Fibroblast of pulmonary artery (primary cell): ENCODE data around the gene ESYT3.

Experiments
- DNase-seq: peaks from one replicate; pipeline ENCODE4 v3.0.0-alpha.2; 2010; ENCODE audit warnings: low read depth
- H3K4me3 ChIP-seq: replicated peaks from 2 replicates; pipeline ENCODE4 v1.5.1; 2011; ENCODE audit warnings: low read depth, mild to moderate bottlenecking, control low read depth, low read length, moderate library complexity
- TF ChIP-seq, protein P1 (sequence below): IDR thresholded peaks from 2 replicates; pipeline ENCODE4 v1.5.1; 2011; ENCODE audit warnings: mild to moderate bottlenecking, control low read depth, low read length, inconsistent platforms; ENCODE audit errors: missing control alignments

The ESYT3 gene

DNA sequence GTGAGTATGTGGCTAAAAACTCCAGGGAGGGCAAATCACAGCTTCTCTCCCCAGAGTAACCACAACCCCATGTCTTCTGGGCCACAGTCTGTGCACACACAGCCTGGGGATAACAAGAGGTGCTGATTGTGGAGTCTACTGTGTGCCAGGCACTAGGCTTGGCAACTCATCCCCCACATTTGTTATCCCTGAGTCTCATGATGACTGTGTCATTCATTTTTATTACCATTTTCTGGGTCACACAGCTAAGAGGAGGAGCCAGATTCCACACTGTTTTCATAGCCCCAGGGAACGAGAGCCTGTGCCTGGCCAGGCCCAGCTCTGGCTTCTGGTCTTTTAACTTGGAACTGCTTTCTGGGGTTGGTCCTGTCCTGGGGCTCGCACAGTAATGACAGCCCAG is 34.5 kb downstream of the ESYT3 start:
- no peak for DNase-seq
- TF ChIP-seq, protein P1, sequence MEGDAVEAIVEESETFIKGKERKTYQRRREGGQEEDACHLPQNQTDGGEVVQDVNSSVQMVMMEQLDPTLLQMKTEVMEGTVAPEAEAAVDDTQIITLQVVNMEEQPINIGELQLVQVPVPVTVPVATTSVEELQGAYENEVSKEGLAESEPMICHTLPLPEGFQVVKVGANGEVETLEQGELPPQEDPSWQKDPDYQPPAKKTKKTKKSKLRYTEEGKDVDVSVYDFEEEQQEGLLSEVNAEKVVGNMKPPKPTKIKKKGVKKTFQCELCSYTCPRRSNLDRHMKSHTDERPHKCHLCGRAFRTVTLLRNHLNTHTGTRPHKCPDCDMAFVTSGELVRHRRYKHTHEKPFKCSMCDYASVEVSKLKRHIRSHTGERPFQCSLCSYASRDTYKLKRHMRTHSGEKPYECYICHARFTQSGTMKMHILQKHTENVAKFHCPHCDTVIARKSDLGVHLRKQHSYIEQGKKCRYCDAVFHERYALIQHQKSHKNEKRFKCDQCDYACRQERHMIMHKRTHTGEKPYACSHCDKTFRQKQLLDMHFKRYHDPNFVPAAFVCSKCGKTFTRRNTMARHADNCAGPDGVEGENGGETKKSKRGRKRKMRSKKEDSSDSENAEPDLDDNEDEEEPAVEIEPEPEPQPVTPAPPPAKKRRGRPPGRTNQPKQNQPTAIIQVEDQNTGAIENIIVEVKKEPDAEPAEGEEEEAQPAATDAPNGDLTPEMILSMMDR = no peak
- no peak overlapping the region for H3K4me3 ChIP-seq

DNA sequence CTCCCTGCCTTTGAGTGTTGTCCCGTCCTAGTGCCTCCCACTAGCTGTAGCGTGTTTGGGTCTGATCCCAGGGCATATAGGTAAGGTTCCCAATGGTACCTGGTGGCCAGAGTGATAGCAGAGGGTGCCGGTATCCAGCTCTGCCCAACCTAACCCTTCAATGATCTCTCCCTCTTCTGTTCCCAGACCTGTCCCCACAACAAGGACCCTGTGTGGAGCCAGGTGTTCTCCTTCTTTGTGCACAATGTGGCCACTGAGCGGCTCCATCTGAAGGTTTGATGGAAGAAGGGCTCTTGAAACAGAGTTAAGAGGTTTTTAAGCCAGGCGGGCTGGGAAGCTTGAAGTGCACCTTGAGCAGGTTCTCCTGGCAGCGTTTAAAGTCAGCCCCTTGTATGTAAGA is 35.5 kb downstream of the ESYT3 start:
- H3K4me3 ChIP-seq = no peak overlapping the region
- TF ChIP-seq, protein P1 = no peak
- DNase-seq = no peak

DNA sequence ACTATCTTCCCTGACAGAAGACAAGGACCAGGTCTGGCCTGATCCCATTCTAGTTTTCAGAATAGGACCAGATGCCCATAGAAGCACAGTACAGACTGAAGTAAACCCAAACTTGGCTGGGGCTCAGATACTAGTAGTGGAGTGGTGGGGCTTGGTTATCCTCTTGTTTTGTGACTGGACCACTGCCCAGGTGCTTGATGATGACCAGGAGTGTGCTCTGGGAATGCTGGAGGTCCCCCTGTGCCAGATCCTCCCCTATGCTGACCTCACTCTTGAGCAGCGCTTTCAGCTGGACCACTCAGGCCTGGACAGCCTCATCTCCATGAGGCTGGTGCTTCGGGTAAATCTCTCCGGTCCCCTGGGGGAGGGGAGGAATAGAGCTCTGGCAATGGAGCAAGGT is 36.3 kb downstream of the ESYT3 start:
- no peak overlapping the region for H3K4me3 ChIP-seq
- TF ChIP-seq, protein P1 = no peak
- DNase-seq = no peak

DNA sequence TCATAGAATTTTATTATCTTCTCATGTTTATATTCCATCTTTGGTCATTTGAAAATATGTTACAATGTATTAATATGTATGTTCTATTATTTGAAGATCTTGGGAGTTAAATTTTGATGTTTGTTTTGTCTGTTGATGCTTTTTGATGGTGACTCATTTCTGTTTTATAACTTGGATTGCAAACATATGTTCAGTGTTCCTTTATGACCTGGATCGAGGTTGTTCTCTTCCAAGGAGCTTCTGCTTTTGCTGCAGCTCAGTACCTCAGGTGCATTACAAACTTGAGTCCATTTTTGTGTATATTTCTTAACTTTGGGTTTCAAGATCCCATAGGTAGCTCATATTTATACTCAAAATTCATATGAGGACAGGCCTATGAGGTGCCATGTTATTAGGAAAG is 37.1 kb downstream of the ESYT3 start:
- DNase-seq = no peak
- TF ChIP-seq, protein P1 = no peak
- no peak overlapping the region for H3K4me3 ChIP-seq

DNA sequence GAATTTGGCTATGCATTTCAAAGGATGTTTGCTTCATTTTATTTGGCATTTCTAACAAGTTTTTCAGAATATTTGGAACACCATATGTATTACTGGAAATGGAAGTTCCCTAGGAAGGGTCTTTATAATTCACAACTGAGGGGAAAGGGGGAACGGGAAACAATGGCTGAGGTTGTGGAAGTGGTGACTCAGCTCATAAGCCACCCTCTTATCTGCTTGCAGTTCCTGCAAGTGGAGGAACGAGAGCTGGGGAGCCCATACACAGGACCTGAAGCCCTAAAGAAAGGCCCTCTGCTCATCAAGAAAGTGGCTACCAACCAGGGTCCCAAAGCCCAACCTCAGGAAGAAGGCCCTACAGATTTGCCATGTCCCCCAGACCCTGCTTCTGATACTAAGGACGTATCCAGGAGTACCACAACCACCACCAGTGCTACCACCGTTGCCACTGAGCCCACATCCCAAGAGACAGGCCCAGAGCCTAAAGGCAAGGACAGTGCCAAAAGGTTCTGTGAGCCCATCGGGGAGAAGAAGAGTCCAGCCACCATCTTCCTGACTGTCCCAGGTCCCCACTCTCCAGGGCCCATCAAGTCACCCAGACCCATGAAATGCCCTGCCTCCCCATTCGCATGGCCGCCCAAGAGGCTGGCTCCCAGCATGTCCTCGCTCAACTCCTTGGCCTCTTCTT is 37.9 kb downstream of the ESYT3 start:
- DNase-seq = peak; percentile 57
- H3K4me3 ChIP-seq = no peak overlapping the region
- TF ChIP-seq, protein P1 = no peak

DNA sequence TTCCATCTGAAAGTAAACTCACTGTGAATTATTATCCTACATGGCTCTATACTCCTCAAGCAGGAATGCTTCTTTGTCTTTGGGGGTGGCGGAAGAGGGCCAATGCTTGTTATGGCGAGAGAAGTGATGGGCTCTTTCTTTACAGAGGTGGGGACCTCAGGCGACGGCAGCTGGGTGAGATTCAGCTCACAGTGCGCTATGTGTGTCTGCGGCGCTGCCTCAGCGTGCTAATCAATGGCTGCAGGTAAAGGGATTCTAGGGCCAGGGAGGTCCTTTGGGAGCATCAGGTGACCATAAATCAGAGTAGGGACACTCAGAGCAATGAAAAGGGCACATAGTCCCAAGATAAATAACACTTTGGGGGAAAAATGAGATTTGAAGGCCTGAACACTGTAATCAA is 39.0 kb downstream of the ESYT3 start:
- TF ChIP-seq, protein P1 = no peak
- DNase-seq = no peak
- no peak overlapping the region for H3K4me3 ChIP-seq

DNA sequence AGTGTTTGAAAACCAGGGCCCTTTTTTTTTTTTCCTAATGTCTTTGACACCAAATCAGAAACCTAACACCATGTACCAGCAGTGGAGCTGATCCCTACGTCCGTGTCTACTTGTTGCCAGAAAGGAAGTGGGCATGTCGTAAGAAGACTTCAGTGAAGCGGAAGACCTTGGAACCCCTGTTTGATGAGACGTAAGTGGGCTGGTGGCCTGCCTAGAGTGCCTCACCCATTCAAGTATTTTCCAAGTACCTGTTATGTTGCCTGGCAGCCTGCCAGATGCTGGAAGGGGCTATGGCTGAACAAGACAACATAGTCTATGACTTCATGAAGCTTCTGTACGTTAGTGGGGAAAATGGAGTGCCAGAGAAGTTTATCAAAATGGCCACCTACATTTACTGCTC is 39.7 kb downstream of the ESYT3 start:
- DNase-seq = no peak
- no peak overlapping the region for H3K4me3 ChIP-seq
- TF ChIP-seq, protein P1 = no peak
